22Rv1 (cell line): ENCODE data around the gene PPARG.

Source experiments
- H3K27ac ChIP-seq: fragments of 450-650 bp; 2 replicates; pipeline ENCODE4 v1.5.1; 2017
- CTCF ChIP-seq: fragments of 450-650 bp; IDR thresholded peaks from 2 replicates; pipeline ENCODE4 v1.5.1; 2017; ENCODE audit warnings: mild to moderate bottlenecking
- ZFX ChIP-seq: fragments of 450-650 bp; IDR thresholded peaks from 2 replicates; pipeline ENCODE4 v1.6.1; 2017; ENCODE audit warnings: antibody characterized with exemption, borderline replicate concordance

PPARG gene

GRCh38 chr3:12436514-12437220 lies 147.8 kb downstream of the PPARG start:
- H3K27ac ChIP-seq = no peak overlapping the region
- no peak for TF ChIP-seq ZFX
- TF ChIP-seq CTCF = no peak

GRCh38 chr3:12437221-12437605 lies 148.3 kb downstream of the PPARG start:
- H3K27ac ChIP-seq = no peak overlapping the region
- TF ChIP-seq CTCF (no peak), ZFX (no peak)

- no peak overlapping the region for H3K27ac ChIP-seq
Measured at GRCh38 chr3:12437861-12438260, 149.0 kb downstream of the PPARG start.

GRCh38 chr3:12438318-12438717 lies 149.4 kb downstream of the PPARG start:
- TF ChIP-seq CTCF = no peak
- no peak for TF ChIP-seq ZFX
- no peak overlapping the region for H3K27ac ChIP-seq

More at GRCh38 chr3:12437861-12438260, 149.0 kb downstream of the PPARG start:
- TF ChIP-seq CTCF (no peak), ZFX (no peak)

GRCh38 chr3:12439161-12439940 lies 150.5 kb downstream of the PPARG start:
- H3K27ac ChIP-seq = no peak overlapping the region
- TF ChIP-seq ZFX (no peak), CTCF (no peak)

GRCh38 chr3:12440927-12441714 lies 152.3 kb downstream of the PPARG start:
- H3K27ac ChIP-seq = no peak overlapping the region

More at GRCh38 chr3:12440927-12441714, 152.3 kb downstream of the PPARG start:
- TF ChIP-seq CTCF = no peak
- no peak for TF ChIP-seq ZFX
